WTC11 (cell line): Measurements from ENCODE around the gene RFX4. TPM values are rescaled to one million over a fixed set of nuclear protein-coding genes. Genes with fewer than 3 reads are reported as not detected.
A peak's percentile ranks its signal among the peaks of the same experiment; 100 is the strongest.

ENCODE experiments used
- ATAC-seq: fragments of 200-7000 bp; cut with Tn5 transposase; 2 replicates; pipeline ENCODE4 v1.10.0; 2021; ENCODE audit warnings: mild to moderate bottlenecking, moderate library complexity
- CTCF ChIA-PET: fragments of 300-600 bp; sonication (Branson Sonifier 250); formaldehyde crosslinking; loops from one replicate; lab custom pipeline; 2021; ENCODE audit warnings: antibody characterized with exemption; lab: Charles Lee
- POLR2A ChIA-PET: fragments of 350-600 bp; sonication (Branson Sonifier 250); formaldehyde crosslinking; loops from one replicate; lab custom pipeline; 2021; ENCODE audit warnings: antibody characterized with exemption; lab: Charles Lee
- DNase-seq: peaks from one replicate; pipeline ENCODE4 v3.0.0; 2021; ENCODE audit warnings: low spot score
- H3K27ac Mint-ChIP-seq: 2 replicates; pipeline ENCODE4 v1.8.0; 2021; ENCODE audit warnings: mixed read lengths
- H3K27me3 Mint-ChIP-seq: 2 replicates; pipeline ENCODE4 v1.8.0; 2021; ENCODE audit warnings: low read depth, mild to moderate bottlenecking, moderate library complexity, mixed read lengths
- H3K36me3 Mint-ChIP-seq: 2 replicates; pipeline ENCODE4 v1.8.0; 2021; ENCODE audit warnings: mixed read lengths
- H3K4me1 Mint-ChIP-seq: 2 replicates; pipeline ENCODE4 v1.8.0; 2022; ENCODE audit warnings: mixed read lengths
- H3K4me3 Mint-ChIP-seq: 2 replicates; pipeline ENCODE4 v1.8.0; 2021; ENCODE audit warnings: mild to moderate bottlenecking, moderate library complexity, mixed read lengths
- H3K9me3 Mint-ChIP-seq: 2 replicates; pipeline ENCODE4 v1.8.0; 2021; ENCODE audit warnings: mixed read lengths
- CREM ChIP-seq: sonication (generic); formaldehyde crosslinking; IDR thresholded peaks from 2 replicates; pipeline ENCODE4 v1.8.1; 2022; ENCODE audit warnings: mild to moderate bottlenecking, missing genetic modification reagents, moderate library complexity
- ELF4 ChIP-seq: sonication (generic); formaldehyde crosslinking; IDR thresholded peaks from 2 replicates; pipeline ENCODE4 v1.8.1; 2022; ENCODE audit warnings: low read depth, mild to moderate bottlenecking, moderate library complexity, missing genetic modification reagents
- GTF2I ChIP-seq: fragments of 250-450 bp; sonication (Bioruptor Pico); conservative IDR thresholded peaks from 2 replicates; pipeline ENCODE4 v1.4.0; 2021; ENCODE audit warnings: mild to moderate bottlenecking
- MXD4 ChIP-seq: fragments of 250-450 bp; sonication (Bioruptor Pico); IDR thresholded peaks from 2 replicates; pipeline ENCODE4 v1.8.0; 2021; ENCODE audit warnings: mild to moderate bottlenecking, moderate library complexity, borderline replicate concordance
- NFYB ChIP-seq: sonication (generic); formaldehyde crosslinking; conservative IDR thresholded peaks from 2 replicates; pipeline ENCODE4 v1.8.0; 2022; ENCODE audit warnings: low read depth, missing genetic modification reagents
- NR2C2 ChIP-seq: sonication (generic); formaldehyde crosslinking; IDR thresholded peaks from 2 replicates; pipeline ENCODE4 v1.8.0; 2022; ENCODE audit warnings: mild to moderate bottlenecking, missing genetic modification reagents
- OVOL2 ChIP-seq: fragments of 250-450 bp; sonication (Bioruptor Pico); IDR thresholded peaks from 2 replicates; pipeline ENCODE4 v1.9.0; 2021; ENCODE audit warnings: mild to moderate bottlenecking, borderline replicate concordance
- PRRX2 ChIP-seq: fragments of 250-450 bp; sonication (Bioruptor Pico); IDR thresholded peaks from 2 replicates; pipeline ENCODE4 v1.8.0; 2021; ENCODE audit warnings: mild to moderate bottlenecking
- ZNF219 ChIP-seq: sonication (generic); formaldehyde crosslinking; IDR thresholded peaks from 2 replicates; pipeline ENCODE4 v1.8.0; 2023; ENCODE audit warnings: missing genetic modification reagents, mild to moderate bottlenecking, borderline replicate concordance
- ZNF232 ChIP-seq: sonication (generic); formaldehyde crosslinking; IDR thresholded peaks from 2 replicates; pipeline ENCODE4 v1.8.0; 2022; ENCODE audit warnings: mild to moderate bottlenecking, missing genetic modification reagents
- ZNF263 ChIP-seq: sonication (generic); formaldehyde crosslinking; IDR thresholded peaks from 2 replicates; pipeline ENCODE4 v1.8.1; 2022; ENCODE audit warnings: low read depth, mild to moderate bottlenecking, moderate library complexity, missing genetic modification reagents
- ZNF317 ChIP-seq: sonication (generic); formaldehyde crosslinking; IDR thresholded peaks from 2 replicates; pipeline ENCODE4 v1.8.1; 2023; ENCODE audit warnings: low read depth, mild to moderate bottlenecking, moderate library complexity, missing genetic modification reagents, borderline replicate concordance
- ZNF396 ChIP-seq: fragments of 250-450 bp; sonication (Bioruptor Pico); IDR thresholded peaks from 2 replicates; pipeline ENCODE4 v1.8.0; 2021; ENCODE audit warnings: mild to moderate bottlenecking, moderate library complexity, borderline replicate concordance
- ZNF416 ChIP-seq: fragments of 250-450 bp; sonication (Bioruptor Pico); IDR thresholded peaks from 2 replicates; pipeline ENCODE4 v1.9.0; 2021; ENCODE audit warnings: mild to moderate bottlenecking, inconsistent platforms
- ZNF423 ChIP-seq: fragments of 250-450 bp; sonication (Bioruptor Pico); IDR thresholded peaks from 2 replicates; pipeline ENCODE4 v2.1.2; 2022; ENCODE audit warnings: mild to moderate bottlenecking, moderate library complexity
- ZNF671 ChIP-seq: fragments of 250-450 bp; sonication (Bioruptor Pico); IDR thresholded peaks from 2 replicates; pipeline ENCODE4 v1.8.0; 2021; ENCODE audit warnings: mild to moderate bottlenecking
- total RNA-seq: library from RNA; stranded (reverse); gene quantifications from 3 replicates; pipeline ENCODE4 v1.2.3, GENCODE V29; 2021
- TF ChIP-seq, protein P1 (sequence below): sonication (generic); formaldehyde crosslinking; IDR thresholded peaks from 2 replicates; pipeline ENCODE4 v1.8.0; 2022; ENCODE audit warnings: missing genetic modification reagents
- TF ChIP-seq, protein P2 (sequence below): sonication (generic); formaldehyde crosslinking; IDR thresholded peaks from 2 replicates; pipeline ENCODE4 v1.8.0; 2022; ENCODE audit warnings: mild to moderate bottlenecking, missing genetic modification reagents
- TF ChIP-seq, protein P3 (sequence below): sonication (generic); formaldehyde crosslinking; IDR thresholded peaks from 2 replicates; pipeline ENCODE4 v1.8.1; 2023; ENCODE audit warnings: mild to moderate bottlenecking, missing genetic modification reagents, moderate library complexity
- TF ChIP-seq, protein P4 (sequence below): sonication (generic); formaldehyde crosslinking; IDR thresholded peaks from 2 replicates; pipeline ENCODE4 v1.8.1; 2023; ENCODE audit warnings: mild to moderate bottlenecking, missing genetic modification reagents

The RFX4 gene
- total RNA-seq, 1 experiment from 2014 or later = 0.26 TPM

DNA sequence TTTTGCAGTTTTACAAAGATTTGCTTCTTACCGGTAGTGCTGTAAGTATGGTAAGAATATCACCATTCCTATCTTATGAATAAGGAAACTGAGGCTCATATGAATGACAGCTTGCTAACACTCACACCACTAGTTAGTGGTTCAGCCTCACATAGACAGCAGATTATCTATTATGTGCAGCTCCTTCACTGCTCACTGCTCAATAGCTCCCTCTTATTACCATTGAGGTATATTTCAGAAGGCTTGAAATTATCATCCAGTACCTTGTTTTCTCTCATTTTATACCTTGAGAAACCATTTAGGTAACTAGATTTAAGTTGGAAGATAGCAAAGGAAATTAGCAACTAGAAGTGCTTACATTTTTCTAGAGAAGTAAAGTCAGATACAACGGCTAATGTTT is 207.2 kb downstream of the RFX4 start:
- no peak for ATAC-seq
- no peak for DNase-seq
- Mint-ChIP-seq H3K27me3 (no peaks in the 10 kb centered on the region), H3K27ac (no peak overlapping the region), H3K9me3 (peaks cover 12% of the 10 kb centered on the region), H3K4me1 (peaks cover 10% of the 10 kb centered on the region; the same call in 1 of the 2 replicates), H3K4me3 (no peak overlapping the region), H3K36me3 (peaks cover 51% of the 10 kb centered on the region)
- TF ChIP-seq ZNF416 (no peak), OVOL2 (CRISPR knock-in tag) (no peak), ZNF423 (CRISPR knock-in tag) (no peak), PRRX2 (CRISPR knock-in tag) (no peak), ZNF671 (CRISPR knock-in tag) (no peak), NR2C2 (CRISPR knock-in tag) (no peak), NFYB (CRISPR knock-in tag) (no peak), CREM (no peak), ZNF232 (CRISPR knock-in tag) (no peak), ZNF263 (CRISPR knock-in tag) (no peak), ZNF396 (no peak)
- TF ChIP-seq, protein P1, sequence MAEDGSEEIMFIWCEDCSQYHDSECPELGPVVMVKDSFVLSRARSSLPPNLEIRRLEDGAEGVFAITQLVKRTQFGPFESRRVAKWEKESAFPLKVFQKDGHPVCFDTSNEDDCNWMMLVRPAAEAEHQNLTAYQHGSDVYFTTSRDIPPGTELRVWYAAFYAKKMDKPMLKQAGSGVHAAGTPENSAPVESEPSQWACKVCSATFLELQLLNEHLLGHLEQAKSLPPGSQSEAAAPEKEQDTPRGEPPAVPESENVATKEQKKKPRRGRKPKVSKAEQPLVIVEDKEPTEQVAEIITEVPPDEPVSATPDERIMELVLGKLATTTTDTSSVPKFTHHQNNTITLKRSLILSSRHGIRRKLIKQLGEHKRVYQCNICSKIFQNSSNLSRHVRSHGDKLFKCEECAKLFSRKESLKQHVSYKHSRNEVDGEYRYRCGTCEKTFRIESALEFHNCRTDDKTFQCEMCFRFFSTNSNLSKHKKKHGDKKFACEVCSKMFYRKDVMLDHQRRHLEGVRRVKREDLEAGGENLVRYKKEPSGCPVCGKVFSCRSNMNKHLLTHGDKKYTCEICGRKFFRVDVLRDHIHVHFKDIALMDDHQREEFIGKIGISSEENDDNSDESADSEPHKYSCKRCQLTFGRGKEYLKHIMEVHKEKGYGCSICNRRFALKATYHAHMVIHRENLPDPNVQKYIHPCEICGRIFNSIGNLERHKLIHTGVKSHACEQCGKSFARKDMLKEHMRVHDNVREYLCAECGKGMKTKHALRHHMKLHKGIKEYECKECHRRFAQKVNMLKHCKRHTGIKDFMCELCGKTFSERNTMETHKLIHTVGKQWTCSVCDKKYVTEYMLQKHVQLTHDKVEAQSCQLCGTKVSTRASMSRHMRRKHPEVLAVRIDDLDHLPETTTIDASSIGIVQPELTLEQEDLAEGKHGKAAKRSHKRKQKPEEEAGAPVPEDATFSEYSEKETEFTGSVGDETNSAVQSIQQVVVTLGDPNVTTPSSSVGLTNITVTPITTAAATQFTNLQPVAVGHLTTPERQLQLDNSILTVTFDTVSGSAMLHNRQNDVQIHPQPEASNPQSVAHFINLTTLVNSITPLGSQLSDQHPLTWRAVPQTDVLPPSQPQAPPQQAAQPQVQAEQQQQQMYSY (CRISPR knock-in tag) = no peak
- TF ChIP-seq, protein P2, sequence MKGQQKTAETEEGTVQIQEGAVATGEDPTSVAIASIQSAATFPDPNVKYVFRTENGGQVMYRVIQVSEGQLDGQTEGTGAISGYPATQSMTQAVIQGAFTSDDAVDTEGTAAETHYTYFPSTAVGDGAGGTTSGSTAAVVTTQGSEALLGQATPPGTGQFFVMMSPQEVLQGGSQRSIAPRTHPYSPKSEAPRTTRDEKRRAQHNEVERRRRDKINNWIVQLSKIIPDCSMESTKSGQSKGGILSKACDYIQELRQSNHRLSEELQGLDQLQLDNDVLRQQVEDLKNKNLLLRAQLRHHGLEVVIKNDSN (CRISPR knock-in tag) = no peak
- ChIA-PET CTCF (interaction anchor here (0.5 to 1.5 kb wide), 5 partner anchors 11 to 206 kb away, joined by 3 to 5 read pairs (median 3); no protein-coding TSS in a partner anchor), POLR2A (no interaction called here)

DNA sequence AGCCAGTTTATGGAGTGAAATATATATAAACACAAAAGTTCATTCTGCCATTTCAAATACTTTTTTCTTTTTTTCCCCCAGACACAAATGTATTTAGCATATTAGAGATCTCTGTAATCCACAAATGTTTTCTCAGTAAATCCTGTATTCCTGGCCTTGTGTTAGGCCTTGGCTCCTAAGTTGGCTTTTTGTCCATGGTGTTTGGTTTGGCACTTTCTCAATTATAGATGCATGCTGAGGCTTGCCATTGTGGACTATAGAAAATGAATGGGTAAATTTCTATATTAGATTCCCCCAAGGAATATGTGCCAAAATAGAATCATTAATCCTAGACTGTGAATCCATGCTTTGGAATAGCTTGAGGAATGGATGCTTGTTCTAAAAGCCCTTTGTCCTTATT is 208.7 kb downstream of the RFX4 start:
- Mint-ChIP-seq H3K4me3 (no peak overlapping the region), H3K9me3 (peaks cover 12% of the 10 kb centered on the region)

DNA sequence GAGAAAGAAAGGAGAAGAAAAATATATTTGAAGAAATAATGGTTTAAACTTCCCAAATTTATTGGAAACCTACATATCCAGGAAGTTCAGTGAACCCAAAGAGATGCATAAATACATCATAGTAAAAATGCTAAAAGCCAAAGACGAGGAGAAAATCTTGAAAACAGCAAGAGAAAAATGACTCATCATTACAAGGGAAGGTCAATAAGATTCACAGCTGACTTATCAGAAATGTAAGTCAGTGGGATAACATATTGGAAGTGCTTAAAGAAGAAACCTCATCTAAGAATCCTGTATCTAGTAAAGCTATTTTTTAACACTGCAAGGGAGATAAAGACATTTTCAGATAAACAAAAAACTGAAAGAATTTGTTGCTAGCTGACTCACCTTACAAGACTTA is 211.6 kb downstream of the RFX4 start:
- POLR2A ChIA-PET = no interaction called here
- DNase-seq = no peak
- H3K4me1 Mint-ChIP-seq = peaks cover 6% of the 10 kb centered on the region; the same call in 1 of the 2 replicates
- TF ChIP-seq ZNF317 (CRISPR knock-in tag) (peak; percentile 71; the same call in 1 of the 2 replicates), ELF4 (CRISPR knock-in tag) (no peak)
- TF ChIP-seq, all 79 proteins: peak for 1
- no peak for ATAC-seq
- no peak overlapping the region for H3K27ac Mint-ChIP-seq
- CTCF ChIA-PET = no interaction called here
- H3K36me3 Mint-ChIP-seq = peaks cover 19% of the 10 kb centered on the region
- no peaks in the 10 kb centered on the region for H3K27me3 Mint-ChIP-seq
- H3K9me3 Mint-ChIP-seq = no peaks in the 10 kb centered on the region
- no peak overlapping the region for H3K4me3 Mint-ChIP-seq

More for the DNA sequence above, 208.7 kb downstream of the RFX4 start:
- ChIA-PET POLR2A (no interaction called here), CTCF (no interaction called here)
- DNase-seq (no peak), ATAC-seq (no peak)
- Mint-ChIP-seq H3K4me1 (peaks cover 10% of the 10 kb centered on the region; the same call in 1 of the 2 replicates), H3K36me3 (peaks cover 45% of the 10 kb centered on the region), H3K27ac (no peak overlapping the region), H3K27me3 (no peaks in the 10 kb centered on the region)
- TF ChIP-seq ZNF219 (CRISPR knock-in tag) = no peak
- no peak for TF ChIP-seq MXD4 (CRISPR knock-in tag)
- TF ChIP-seq, protein P3, sequence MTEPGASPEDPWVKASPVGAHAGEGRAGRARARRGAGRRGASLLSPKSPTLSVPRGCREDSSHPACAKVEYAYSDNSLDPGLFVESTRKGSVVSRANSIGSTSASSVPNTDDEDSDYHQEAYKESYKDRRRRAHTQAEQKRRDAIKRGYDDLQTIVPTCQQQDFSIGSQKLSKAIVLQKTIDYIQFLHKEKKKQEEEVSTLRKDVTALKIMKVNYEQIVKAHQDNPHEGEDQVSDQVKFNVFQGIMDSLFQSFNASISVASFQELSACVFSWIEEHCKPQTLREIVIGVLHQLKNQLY (CRISPR knock-in tag) = no peak
- TF ChIP-seq GTF2I (CRISPR knock-in tag) = no peak
- TF ChIP-seq, protein P4, sequence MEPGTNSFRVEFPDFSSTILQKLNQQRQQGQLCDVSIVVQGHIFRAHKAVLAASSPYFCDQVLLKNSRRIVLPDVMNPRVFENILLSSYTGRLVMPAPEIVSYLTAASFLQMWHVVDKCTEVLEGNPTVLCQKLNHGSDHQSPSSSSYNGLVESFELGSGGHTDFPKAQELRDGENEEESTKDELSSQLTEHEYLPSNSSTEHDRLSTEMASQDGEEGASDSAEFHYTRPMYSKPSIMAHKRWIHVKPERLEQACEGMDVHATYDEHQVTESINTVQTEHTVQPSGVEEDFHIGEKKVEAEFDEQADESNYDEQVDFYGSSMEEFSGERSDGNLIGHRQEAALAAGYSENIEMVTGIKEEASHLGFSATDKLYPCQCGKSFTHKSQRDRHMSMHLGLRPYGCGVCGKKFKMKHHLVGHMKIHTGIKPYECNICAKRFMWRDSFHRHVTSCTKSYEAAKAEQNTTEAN (CRISPR knock-in tag) = no peak
- TF ChIP-seq NFYB (CRISPR knock-in tag) = no peak
